Measurements from ENCODE around the gene LASP1NB.
"Not testable (repeated sequence)": the region's sequence is repeated elsewhere in the genome, so short reads cannot be mapped to it uniquely, and the experiment has no call there.

LASP1NB gene

GRCh38 chr17:38969281-38969680 lies 43.9 kb downstream of the LASP1NB start:
- DNase-seq = no peak
- no peak overlapping the region for H3K4me3 ChIP-seq (ENCODE audit: low read length)
- intact Hi-C loops (cut with micrococcal nuclease) = no loop called here
- H3K36me3 Mint-ChIP-seq = no peaks in the 10 kb centered on the region
- H3K4me1 Mint-ChIP-seq = peaks cover 7 to 9% of the 10 kb centered on the region in 2 donors
- H3K9me3 Mint-ChIP-seq = no peaks in the 10 kb centered on the region
- no peak overlapping the region for H3K27ac ChIP-seq (ENCODE audit: low read length)
- no peaks in the 10 kb centered on the region for H3K27me3 Mint-ChIP-seq (ENCODE audit: low read depth in 2 of 2)
- H3K4me3 Mint-ChIP-seq = no peak overlapping the region
- no peaks in the 10 kb centered on the region for H3K9me3 ChIP-seq (ENCODE audit: control insufficient read depth, insufficient read depth, low read length)
- no peak overlapping the region for H3K27ac Mint-ChIP-seq
- 98% methylated on average over 4 of the region's 4 CpGs for WGBS (ENCODE audit: insufficient coverage)
- peaks cover 12% of the 10 kb centered on the region for H3K4me1 ChIP-seq (ENCODE audit: control insufficient read depth, insufficient read depth, low read length)
- H3K27me3 ChIP-seq (ENCODE audit: control insufficient read depth, insufficient read depth, low read length) = no peaks in the 10 kb centered on the region
- TF ChIP-seq, protein P1, sequence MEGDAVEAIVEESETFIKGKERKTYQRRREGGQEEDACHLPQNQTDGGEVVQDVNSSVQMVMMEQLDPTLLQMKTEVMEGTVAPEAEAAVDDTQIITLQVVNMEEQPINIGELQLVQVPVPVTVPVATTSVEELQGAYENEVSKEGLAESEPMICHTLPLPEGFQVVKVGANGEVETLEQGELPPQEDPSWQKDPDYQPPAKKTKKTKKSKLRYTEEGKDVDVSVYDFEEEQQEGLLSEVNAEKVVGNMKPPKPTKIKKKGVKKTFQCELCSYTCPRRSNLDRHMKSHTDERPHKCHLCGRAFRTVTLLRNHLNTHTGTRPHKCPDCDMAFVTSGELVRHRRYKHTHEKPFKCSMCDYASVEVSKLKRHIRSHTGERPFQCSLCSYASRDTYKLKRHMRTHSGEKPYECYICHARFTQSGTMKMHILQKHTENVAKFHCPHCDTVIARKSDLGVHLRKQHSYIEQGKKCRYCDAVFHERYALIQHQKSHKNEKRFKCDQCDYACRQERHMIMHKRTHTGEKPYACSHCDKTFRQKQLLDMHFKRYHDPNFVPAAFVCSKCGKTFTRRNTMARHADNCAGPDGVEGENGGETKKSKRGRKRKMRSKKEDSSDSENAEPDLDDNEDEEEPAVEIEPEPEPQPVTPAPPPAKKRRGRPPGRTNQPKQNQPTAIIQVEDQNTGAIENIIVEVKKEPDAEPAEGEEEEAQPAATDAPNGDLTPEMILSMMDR (IDR thresholded peaks at IDR 0.05) = no peak
- H3K36me3 ChIP-seq (ENCODE audit: control insufficient read depth, insufficient read depth, low read length) = no peaks in the 10 kb centered on the region
- ATAC-seq = no peak

- peaks cover 12% of the 10 kb centered on the region for H3K4me1 ChIP-seq (ENCODE audit: control insufficient read depth, insufficient read depth, low read length)
- H3K4me3 ChIP-seq (ENCODE audit: low read length) = no peak overlapping the region
- no peaks in the 10 kb centered on the region for H3K36me3 ChIP-seq (ENCODE audit: control insufficient read depth, insufficient read depth, low read length)
- WGBS (ENCODE audit: insufficient coverage) = 85% methylated on average over 4 of the region's 4 CpGs
- no peak for DNase-seq
- H3K9me3 Mint-ChIP-seq = no peaks in the 10 kb centered on the region
- no peak overlapping the region for H3K27ac ChIP-seq (ENCODE audit: low read length)
- no peaks in the 10 kb centered on the region for H3K9me3 ChIP-seq (ENCODE audit: control insufficient read depth, insufficient read depth, low read length)
- no peaks in the 10 kb centered on the region for H3K27me3 ChIP-seq (ENCODE audit: control insufficient read depth, insufficient read depth, low read length)
- no peaks in the 10 kb centered on the region for H3K27me3 Mint-ChIP-seq (ENCODE audit: low read depth in 2 of 2)
- TF ChIP-seq, protein P1 (IDR thresholded peaks at IDR 0.05) = no peak
- intact Hi-C loops (cut with micrococcal nuclease) = no loop called here
- no peak overlapping the region for H3K27ac Mint-ChIP-seq
- H3K4me3 Mint-ChIP-seq = no peak overlapping the region
- no peak for ATAC-seq
- peaks cover 7 to 9% of the 10 kb centered on the region in 2 donors for H3K4me1 Mint-ChIP-seq
- H3K36me3 Mint-ChIP-seq = no peaks in the 10 kb centered on the region
Observed at GRCh38 chr17:38970128-38970527, 44.7 kb downstream of the LASP1NB start.

- Mint-ChIP-seq H3K27ac (no peak overlapping the region), H3K4me1 (peaks cover 7 to 13% of the 10 kb centered on the region in 2 donors), H3K9me3 (no peaks in the 10 kb centered on the region), H3K27me3 (ENCODE audit: low read depth in 2 of 2) (no peaks in the 10 kb centered on the region), H3K4me3 (no peak overlapping the region), H3K36me3 (no peaks in the 10 kb centered on the region)
- no peak overlapping the region for H3K27ac ChIP-seq (ENCODE audit: low read length)
- H3K9me3 ChIP-seq (ENCODE audit: control insufficient read depth, insufficient read depth, low read length) = no peaks in the 10 kb centered on the region
- intact Hi-C loops (cut with micrococcal nuclease) = no loop called here
- H3K4me3 ChIP-seq (ENCODE audit: low read length) = no peak overlapping the region
- H3K27me3 ChIP-seq (ENCODE audit: control insufficient read depth, insufficient read depth, low read length) = no peaks in the 10 kb centered on the region
- TF ChIP-seq, protein P1 (IDR thresholded peaks at IDR 0.05) = no peak
- WGBS (ENCODE audit: insufficient coverage) = 93% methylated on average over 5 of the region's 5 CpGs
- DNase-seq (no peak), ATAC-seq (no peak)
- peaks cover 14% of the 10 kb centered on the region for H3K4me1 ChIP-seq (ENCODE audit: control insufficient read depth, insufficient read depth, low read length)
- H3K36me3 ChIP-seq (ENCODE audit: control insufficient read depth, insufficient read depth, low read length) = no peaks in the 10 kb centered on the region
Observed at GRCh38 chr17:38970804-38971203, 45.4 kb downstream of the LASP1NB start.

DNA sequence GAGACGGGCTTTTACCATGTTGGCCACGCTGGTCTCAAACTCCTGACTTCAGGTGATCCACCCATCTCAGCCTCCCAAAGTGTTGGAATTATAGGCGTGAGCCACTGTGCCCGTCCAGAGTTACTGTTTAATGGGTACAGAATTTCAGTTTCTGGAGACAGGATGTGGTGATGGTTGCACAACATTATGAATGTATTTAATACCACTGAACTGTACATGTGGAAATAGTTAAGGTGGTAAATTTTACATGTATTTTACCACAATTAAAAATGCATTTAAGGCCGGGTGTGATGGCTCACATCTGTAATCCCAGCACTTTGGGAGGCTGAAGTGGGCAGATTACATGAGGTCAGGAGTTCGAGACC lies 50.8 kb downstream of the LASP1NB start:
- ATAC-seq = peak; percentile 75 to 87 (median 87)
- H3K4me1 Mint-ChIP-seq; H3K36me3 Mint-ChIP-seq; H3K36me3 ChIP-seq (ENCODE audit: control insufficient read depth, insufficient read depth, low read length); H3K4me3 ChIP-seq (ENCODE audit: low read length); H3K27me3 ChIP-seq (ENCODE audit: control insufficient read depth, insufficient read depth, low read length); H3K9me3 Mint-ChIP-seq; H3K27ac ChIP-seq (ENCODE audit: low read length); H3K9me3 ChIP-seq (ENCODE audit: control insufficient read depth, insufficient read depth, low read length); H3K27me3 Mint-ChIP-seq (ENCODE audit: low read depth in 2 of 2): not testable (repeated sequence)
- Mint-ChIP-seq H3K27ac (peak overlapping the region; percentile 82 to 84), H3K4me3 (peak overlapping the region; percentile 56)
- intact Hi-C loops (cut with micrococcal nuclease) = loop anchor here (1.0 kb wide), 1 partner anchor 9 kb away; the partner anchor contains the start of gene FBXO47
- 27% methylated on average over 4 of the region's 6 CpGs for WGBS (ENCODE audit: insufficient coverage)
- peaks cover 15% of the 10 kb centered on the region for H3K4me1 ChIP-seq (ENCODE audit: control insufficient read depth, insufficient read depth, low read length)
- peak; percentile 22 to 29 for DNase-seq

All from natural killer cell (primary cell).